ENCODE measurements around the gene JMJD7. TPM values are rescaled to one million over a fixed set of nuclear protein-coding genes. Genes with fewer than 3 reads are reported as not detected.
A peak's percentile ranks its signal among the peaks of the same experiment; 100 is the strongest.

Gene JMJD7
- polyA plus RNA-seq, 3 donors: 8.8 to 9.4 (median 9.4) TPM

GRCh38 chr15:41798607-41799487 is 29.0 kb upstream of the JMJD7 start:
- DNase-seq (ENCODE audit: low read depth in 3 of 3, low spot score in 2 of 3): no peak

GRCh38 chr15:41799488-41799805 is 28.4 kb upstream of the JMJD7 start:
- no peak for DNase-seq (ENCODE audit: low read depth in 3 of 3, low spot score in 2 of 3)

- no peak for DNase-seq (ENCODE audit: low read depth in 3 of 3, low spot score in 2 of 3)
These were observed 26.7 kb upstream of the JMJD7 start for GRCh38 chr15:41801185-41801584.

GRCh38 chr15:41801850-41802455 is 25.9 kb upstream of the JMJD7 start:
- no peak for DNase-seq (ENCODE audit: low read depth in 3 of 3, low spot score in 2 of 3)

GRCh38 chr15:41804361-41804760 is 23.5 kb upstream of the JMJD7 start:
- DNase-seq (ENCODE audit: low read depth in 3 of 3, low spot score in 2 of 3): no peak

- DNase-seq (ENCODE audit: low read depth in 3 of 3, low spot score in 2 of 3): no peak
These were observed 22.8 kb upstream of the JMJD7 start for GRCh38 chr15:41804916-41805666.

- DNase-seq (ENCODE audit: low read depth in 3 of 3, low spot score in 2 of 3): no peak
These were observed 22.2 kb upstream of the JMJD7 start for GRCh38 chr15:41805711-41806110.

- DNase-seq (ENCODE audit: low read depth in 3 of 3, low spot score in 2 of 3): no peak
These were observed 21.4 kb upstream of the JMJD7 start for GRCh38 chr15:41806291-41807181.

- no peak for DNase-seq (ENCODE audit: low read depth in 3 of 3, low spot score in 2 of 3)
These were observed 18.8 kb upstream of the JMJD7 start for GRCh38 chr15:41809121-41809520.

- DNase-seq (ENCODE audit: low read depth in 3 of 3, low spot score in 2 of 3): no peak
These were observed 18.2 kb upstream of the JMJD7 start for GRCh38 chr15:41809526-41810220.

- no peak for DNase-seq (ENCODE audit: low read depth in 3 of 3, low spot score in 2 of 3)
These were observed 17.1 kb upstream of the JMJD7 start for GRCh38 chr15:41810651-41811431.

GRCh38 chr15:41811432-41812195 is 16.3 kb upstream of the JMJD7 start:
- peak; percentile 54 to 60 (median 60) for DNase-seq (ENCODE audit: low read depth in 3 of 3, low spot score in 2 of 3)

- DNase-seq (ENCODE audit: low read depth in 3 of 3, low spot score in 2 of 3): no peak
These were observed 15.0 kb upstream of the JMJD7 start for GRCh38 chr15:41812820-41813375.

GRCh38 chr15:41813426-41813825 is 14.5 kb upstream of the JMJD7 start:
- DNase-seq (ENCODE audit: low read depth in 3 of 3, low spot score in 2 of 3): no peak

GRCh38 chr15:41814534-41814933 is 13.4 kb upstream of the JMJD7 start:
- DNase-seq (ENCODE audit: low read depth in 3 of 3, low spot score in 2 of 3): no peak

GRCh38 chr15:41816788-41817187 is 11.1 kb upstream of the JMJD7 start:
- no peak for DNase-seq (ENCODE audit: low read depth in 3 of 3, low spot score in 2 of 3)

GRCh38 chr15:41817327-41817726 is 10.6 kb upstream of the JMJD7 start:
- DNase-seq (ENCODE audit: low read depth in 3 of 3, low spot score in 2 of 3): no peak

- no peak for DNase-seq (ENCODE audit: low read depth in 3 of 3, low spot score in 2 of 3)
These were observed 10.1 kb upstream of the JMJD7 start for GRCh38 chr15:41817781-41818180.
